Measurements from ENCODE around the gene ALDH1A2.

ALDH1A2 gene

GRCh38 chr15:57957113-57957512, 108.4 kb downstream of the ALDH1A2 start:
- no peaks in the 10 kb centered on the region for H4K20me1 ChIP-seq (ENCODE audit: control insufficient read depth, insufficient read depth, low read depth, low read length)
- no peaks in the 10 kb centered on the region for H3K4me1 ChIP-seq (ENCODE audit: control insufficient read depth, low read length)
- TF ChIP-seq, protein P1, sequence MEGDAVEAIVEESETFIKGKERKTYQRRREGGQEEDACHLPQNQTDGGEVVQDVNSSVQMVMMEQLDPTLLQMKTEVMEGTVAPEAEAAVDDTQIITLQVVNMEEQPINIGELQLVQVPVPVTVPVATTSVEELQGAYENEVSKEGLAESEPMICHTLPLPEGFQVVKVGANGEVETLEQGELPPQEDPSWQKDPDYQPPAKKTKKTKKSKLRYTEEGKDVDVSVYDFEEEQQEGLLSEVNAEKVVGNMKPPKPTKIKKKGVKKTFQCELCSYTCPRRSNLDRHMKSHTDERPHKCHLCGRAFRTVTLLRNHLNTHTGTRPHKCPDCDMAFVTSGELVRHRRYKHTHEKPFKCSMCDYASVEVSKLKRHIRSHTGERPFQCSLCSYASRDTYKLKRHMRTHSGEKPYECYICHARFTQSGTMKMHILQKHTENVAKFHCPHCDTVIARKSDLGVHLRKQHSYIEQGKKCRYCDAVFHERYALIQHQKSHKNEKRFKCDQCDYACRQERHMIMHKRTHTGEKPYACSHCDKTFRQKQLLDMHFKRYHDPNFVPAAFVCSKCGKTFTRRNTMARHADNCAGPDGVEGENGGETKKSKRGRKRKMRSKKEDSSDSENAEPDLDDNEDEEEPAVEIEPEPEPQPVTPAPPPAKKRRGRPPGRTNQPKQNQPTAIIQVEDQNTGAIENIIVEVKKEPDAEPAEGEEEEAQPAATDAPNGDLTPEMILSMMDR (IDR thresholded peaks at IDR 0.05; ENCODE audit: low read depth, low read length, poor library complexity, severe bottlenecking) = no peak
- TF ChIP-seq EZH2phosphoT487 (IDR thresholded peaks at IDR 0.05; ENCODE audit: borderline replicate concordance, low read length) = no peak
- no peak overlapping the region for H3K4me2 ChIP-seq (ENCODE audit: low read length)
- H3K9me2 ChIP-seq (replicated peaks; ENCODE audit: control insufficient read depth, low read length) = no peaks in the 10 kb centered on the region
- H3K27ac ChIP-seq (ENCODE audit: low read depth, low read length) = no peak overlapping the region
- H3K9me3 ChIP-seq (ENCODE audit: control insufficient read depth, insufficient read depth, low read length) = no peaks in the 10 kb centered on the region
- no peaks in the 10 kb centered on the region for H3K36me3 ChIP-seq (ENCODE audit: control insufficient read depth, low read length)
- no peaks in the 10 kb centered on the region for H3K79me2 ChIP-seq (ENCODE audit: control insufficient read depth, low read length)
- no peak overlapping the region for H3K4me3 ChIP-seq (ENCODE audit: low read length)
- no peaks in the 10 kb centered on the region for H3F3A ChIP-seq (ENCODE audit: control insufficient read depth, insufficient read depth)
- no peaks in the 10 kb centered on the region for H3K27me3 ChIP-seq (ENCODE audit: control insufficient read depth, low read length)

GRCh38 chr15:57953874-57954273, 111.6 kb downstream of the ALDH1A2 start:
- Histone ChIP-seq H3K9me2 (replicated peaks; ENCODE audit: control insufficient read depth, low read length) (no peaks in the 10 kb centered on the region), H3F3A (ENCODE audit: control insufficient read depth, insufficient read depth) (no peaks in the 10 kb centered on the region), H3K4me1 (ENCODE audit: control insufficient read depth, low read length) (no peaks in the 10 kb centered on the region), H3K4me3 (ENCODE audit: low read length) (no peak overlapping the region), H3K36me3 (ENCODE audit: control insufficient read depth, low read length) (no peaks in the 10 kb centered on the region), H3K79me2 (ENCODE audit: control insufficient read depth, low read length) (no peaks in the 10 kb centered on the region), H3K27me3 (ENCODE audit: control insufficient read depth, low read length) (no peaks in the 10 kb centered on the region), H3K9me3 (ENCODE audit: control insufficient read depth, insufficient read depth, low read length) (no peaks in the 10 kb centered on the region), H4K20me1 (ENCODE audit: control insufficient read depth, insufficient read depth, low read depth, low read length) (no peaks in the 10 kb centered on the region), H3K4me2 (ENCODE audit: low read length) (no peak overlapping the region), H3K27ac (ENCODE audit: low read depth, low read length) (no peak overlapping the region)
- TF ChIP-seq EZH2phosphoT487 (IDR thresholded peaks at IDR 0.05; ENCODE audit: borderline replicate concordance, low read length) = no peak
- TF ChIP-seq, protein P1 (IDR thresholded peaks at IDR 0.05; ENCODE audit: low read depth, low read length, poor library complexity, severe bottlenecking) = no peak

DNA sequence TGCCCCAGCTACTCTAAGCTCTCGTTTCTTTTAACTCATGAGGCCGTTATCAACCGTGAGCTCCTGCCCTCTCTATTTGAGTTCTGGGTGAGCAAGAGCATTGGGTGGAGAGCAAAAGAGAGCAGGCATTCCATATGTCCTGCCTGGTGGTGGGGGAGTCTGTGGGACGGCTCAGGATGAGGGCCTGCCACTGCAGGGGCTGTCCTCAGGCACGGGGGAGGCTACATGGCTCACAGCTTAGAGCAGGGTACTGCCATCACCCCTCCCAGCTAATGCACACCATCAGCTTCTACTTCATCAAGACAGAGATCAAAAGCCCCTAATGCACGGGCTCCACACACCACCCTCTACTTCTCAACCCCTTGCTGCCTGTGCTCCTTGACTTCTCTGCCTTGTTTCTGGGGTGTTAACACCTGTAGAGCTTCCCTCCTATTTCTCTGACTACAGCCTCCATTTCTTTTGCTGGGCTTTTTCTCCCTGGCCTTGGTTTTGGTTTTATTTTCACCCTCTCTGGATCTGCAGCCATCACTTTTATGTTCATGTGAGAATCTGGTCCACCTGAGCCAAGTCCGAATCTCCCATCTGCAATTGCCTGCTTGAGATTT, 114.1 kb downstream of the ALDH1A2 start:
- no peaks in the 10 kb centered on the region for H4K20me1 ChIP-seq (ENCODE audit: control insufficient read depth, insufficient read depth, low read depth, low read length)
- H3K4me1 ChIP-seq (ENCODE audit: control insufficient read depth, low read length) = no peaks in the 10 kb centered on the region
- H3F3A ChIP-seq (ENCODE audit: control insufficient read depth, insufficient read depth) = no peaks in the 10 kb centered on the region
- H3K9me3 ChIP-seq (ENCODE audit: control insufficient read depth, insufficient read depth, low read length) = no peaks in the 10 kb centered on the region
- H3K9me2 ChIP-seq (replicated peaks; ENCODE audit: control insufficient read depth, low read length) = no peaks in the 10 kb centered on the region
- TF ChIP-seq, protein P1 (IDR thresholded peaks at IDR 0.05; ENCODE audit: low read depth, low read length, poor library complexity, severe bottlenecking) = no peak
- TF ChIP-seq EZH2phosphoT487 (IDR thresholded peaks at IDR 0.05; ENCODE audit: borderline replicate concordance, low read length) = no peak
- no peaks in the 10 kb centered on the region for H3K36me3 ChIP-seq (ENCODE audit: control insufficient read depth, low read length)
- no peaks in the 10 kb centered on the region for H3K79me2 ChIP-seq (ENCODE audit: control insufficient read depth, low read length)
- no peak overlapping the region for H3K27ac ChIP-seq (ENCODE audit: low read depth, low read length)
- H3K27me3 ChIP-seq (ENCODE audit: control insufficient read depth, low read length) = no peaks in the 10 kb centered on the region
- H3K4me3 ChIP-seq (ENCODE audit: low read length) = no peak overlapping the region
- no peak overlapping the region for H3K4me2 ChIP-seq (ENCODE audit: low read length)
